ENCODE results near the gene PAPSS2. TPM values are rescaled to one million over a fixed set of nuclear protein-coding genes. Genes with fewer than 3 reads are reported as not detected.
"Not testable (repeated sequence)": the region's sequence is repeated elsewhere in the genome, so short reads cannot be mapped to it uniquely, and the experiment has no call there.

PAPSS2 gene
- total and polyA plus RNA-seq, 9 donors: 18.0 to 102 (median 42.5) TPM

DNA sequence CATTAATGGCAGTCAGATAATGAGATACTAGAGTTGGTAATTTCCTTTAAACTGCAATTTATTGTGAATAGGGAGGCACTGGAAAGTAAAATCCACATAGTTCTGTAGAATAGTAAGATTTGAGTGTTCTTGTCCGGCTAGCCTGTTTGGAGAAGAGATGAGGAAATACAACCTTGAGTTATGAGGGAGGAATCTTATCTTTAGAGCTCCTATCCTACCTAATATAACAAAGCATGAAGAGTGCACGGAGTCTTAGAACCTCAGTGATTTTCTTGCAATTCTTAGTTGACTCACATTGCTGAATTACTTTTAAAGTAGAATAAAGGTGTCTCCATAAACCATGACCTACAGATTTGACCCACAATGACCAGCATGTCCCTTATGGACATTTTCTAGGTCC, 84.9 kb downstream of the PAPSS2 start:
- H3K4me3 ChIP-seq: no peak overlapping the region
- no peaks in the 10 kb centered on the region for H3K27me3 ChIP-seq
- H3K9me3 ChIP-seq: no peaks in the 10 kb centered on the region
- H3K27ac ChIP-seq: no peak overlapping the region
- H3K36me3 ChIP-seq: no peaks in the 10 kb centered on the region
- WGBS, 3 donors: 91 to 93% (median 93%) methylated on average over 2 of the region's 2 CpGs
- DNase-seq: no peak
- H3K4me1 ChIP-seq (ENCODE audit: insufficient read depth): no peaks in the 10 kb centered on the region
- intact Hi-C loops (cut with DNase I): no loop called here
- TF ChIP-seq CTCF (IDR thresholded peaks at IDR 0.05): no peak
- no peak for TF ChIP-seq POLR2A (IDR thresholded peaks at IDR 0.05)
- TF ChIP-seq EP300 (IDR thresholded peaks at IDR 0.05): no peak

GRCh38 chr10:87746911-87747310, 87.2 kb downstream of the PAPSS2 start:
- no peaks in the 10 kb centered on the region for H3K27me3 ChIP-seq
- no peaks in the 10 kb centered on the region for H3K36me3 ChIP-seq
- no peak overlapping the region for H3K4me3 ChIP-seq
- no peaks in the 10 kb centered on the region for H3K9me3 ChIP-seq
- WGBS, 3 donors: 25 to 29% (median 28%) methylated on average over 4 of the region's 4 CpGs
- intact Hi-C loops (cut with DNase I): no loop called here
- H3K4me1 ChIP-seq (ENCODE audit: insufficient read depth): no peaks in the 10 kb centered on the region
- DNase-seq: no peak
- H3K27ac ChIP-seq: no peak overlapping the region
- TF ChIP-seq EP300 (IDR thresholded peaks at IDR 0.05) (no peak), POLR2A (IDR thresholded peaks at IDR 0.05) (no peak), CTCF (IDR thresholded peaks at IDR 0.05) (no peak)

GRCh38 chr10:87748244-87748643, 88.6 kb downstream of the PAPSS2 start:
- DNase-seq; H3K9me3 ChIP-seq; intact Hi-C loops (cut with DNase I); H3K4me1 ChIP-seq (ENCODE audit: insufficient read depth); H3K27ac ChIP-seq; H3K27me3 ChIP-seq; H3K4me3 ChIP-seq; H3K36me3 ChIP-seq: not testable (repeated sequence)
- 86 to 91% (median 88%) methylated on average over 4 of the region's 4 CpGs for WGBS, 3 donors

DNA sequence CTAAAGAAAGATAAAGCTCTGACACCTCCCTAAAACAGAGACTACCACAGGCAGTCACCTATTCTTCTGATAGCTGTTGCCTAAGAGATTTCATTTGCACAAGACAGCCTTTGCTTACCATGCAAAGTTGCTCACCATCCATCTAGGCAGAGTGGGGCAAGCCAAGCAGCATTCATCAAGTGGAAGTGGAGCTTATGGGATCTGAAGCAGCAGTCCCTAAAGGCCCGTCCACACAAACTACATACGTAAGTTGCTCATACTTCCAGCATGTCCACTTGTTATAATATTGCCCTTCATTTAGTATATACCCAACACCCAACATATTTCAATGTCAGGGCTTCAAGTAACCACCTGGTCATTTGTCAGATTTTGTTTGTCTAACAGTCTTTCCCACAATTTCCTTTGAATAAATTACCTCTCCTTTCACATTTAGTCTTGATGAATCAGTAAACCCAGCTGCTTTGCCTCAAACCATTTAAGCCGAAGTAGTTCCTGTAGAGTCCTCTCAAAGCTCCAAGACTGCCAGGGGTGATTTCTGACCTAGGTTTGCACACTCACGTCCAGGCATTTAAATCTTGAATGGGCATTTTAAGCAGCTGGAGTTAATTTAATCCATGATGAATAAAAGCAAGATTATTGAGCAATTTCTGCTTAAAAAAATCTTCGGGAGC, 90.5 kb downstream of the PAPSS2 start:
- Histone ChIP-seq H3K27ac (no peak overlapping the region), H3K4me3 (no peak overlapping the region)
- 55 to 73% (median 62%) methylated on average over 5 of the region's 5 CpGs for WGBS, 3 donors

More for the DNA sequence above, 90.5 kb downstream of the PAPSS2 start:
- TF ChIP-seq EP300 (IDR thresholded peaks at IDR 0.05): no peak
- no peak for TF ChIP-seq POLR2A (IDR thresholded peaks at IDR 0.05)
- TF ChIP-seq CTCF (IDR thresholded peaks at IDR 0.05): no peak
- DNase-seq: no peak
- no peaks in the 10 kb centered on the region for H3K27me3 ChIP-seq
- no peaks in the 10 kb centered on the region for H3K36me3 ChIP-seq
- no peaks in the 10 kb centered on the region for H3K9me3 ChIP-seq
- no peaks in the 10 kb centered on the region for H3K4me1 ChIP-seq (ENCODE audit: insufficient read depth)
- intact Hi-C loops (cut with DNase I): no loop called here

All from ovary (tissue), 9 donors.